HL-60/S4 treated with retinoic acid at 250 ng/mL for 4 days and 3 days (cell line): ENCODE results near the gene ATIC.

Experiments used
- in situ Hi-C: fragments of 300-500 bp; cut with MboI; formaldehyde crosslinking; loops from 2 replicates; pipeline ENCODE4 v1.7.0; 2022; ENCODE audit warnings: low sequenced_read_pairs

ATIC gene

DNA sequence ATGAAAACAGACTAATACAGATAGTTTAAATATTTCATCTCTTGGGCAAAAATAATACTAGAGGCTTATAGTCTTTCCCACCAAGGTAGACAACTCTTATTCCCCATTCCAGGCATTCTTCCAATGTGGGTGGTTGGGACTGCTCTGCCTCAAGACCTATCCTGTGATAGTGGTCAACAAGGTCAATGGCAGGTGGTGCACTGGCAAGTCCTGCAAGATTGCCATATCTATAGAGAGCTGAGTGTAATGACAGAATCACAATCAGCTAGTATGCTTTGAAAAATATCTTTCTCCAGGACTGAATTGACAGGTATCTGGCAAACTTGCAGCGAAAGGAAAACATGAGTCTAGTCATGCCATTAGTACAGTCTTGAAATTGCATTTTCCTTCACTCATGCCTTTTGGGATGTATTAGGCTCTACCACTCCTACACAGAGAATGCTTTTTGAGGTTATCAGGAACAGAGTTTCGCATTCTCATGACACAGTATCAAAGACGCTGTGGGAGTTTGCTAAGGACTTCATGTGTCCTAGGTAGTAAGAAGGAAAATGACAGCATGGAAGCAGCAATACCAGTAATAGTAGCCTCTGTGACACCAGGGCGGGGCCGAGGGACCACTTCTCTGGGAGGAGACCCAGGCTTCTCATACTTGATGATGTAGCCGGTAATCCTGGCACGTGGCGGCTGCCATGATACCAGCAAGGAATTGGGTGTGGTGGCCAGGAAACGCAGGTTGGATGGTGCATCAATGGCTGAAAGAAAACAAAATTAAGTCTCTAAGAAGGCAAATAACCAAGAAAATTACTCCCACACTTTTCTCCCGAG lies 63.0 kb downstream of the ATIC start:
- in situ Hi-C loops: no loop called here

DNA sequence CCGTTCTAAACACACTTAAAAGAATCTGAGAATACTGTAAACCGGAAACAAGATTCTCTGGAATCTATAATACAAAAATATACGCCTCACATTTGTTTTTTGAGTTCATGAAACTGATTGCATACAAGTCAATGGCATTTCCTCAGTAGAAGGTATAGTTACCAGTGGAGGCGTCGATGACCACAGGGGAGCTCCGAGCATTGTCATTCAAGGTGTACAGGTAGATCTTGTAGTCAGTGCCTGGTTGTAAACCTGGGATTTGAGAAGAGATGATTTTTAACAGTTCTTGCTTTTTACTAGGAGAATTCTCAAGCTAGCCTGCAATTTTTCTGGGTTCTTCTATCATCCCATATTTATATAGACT lies 63.6 kb downstream of the ATIC start:
- in situ Hi-C loops: no loop called here

DNA sequence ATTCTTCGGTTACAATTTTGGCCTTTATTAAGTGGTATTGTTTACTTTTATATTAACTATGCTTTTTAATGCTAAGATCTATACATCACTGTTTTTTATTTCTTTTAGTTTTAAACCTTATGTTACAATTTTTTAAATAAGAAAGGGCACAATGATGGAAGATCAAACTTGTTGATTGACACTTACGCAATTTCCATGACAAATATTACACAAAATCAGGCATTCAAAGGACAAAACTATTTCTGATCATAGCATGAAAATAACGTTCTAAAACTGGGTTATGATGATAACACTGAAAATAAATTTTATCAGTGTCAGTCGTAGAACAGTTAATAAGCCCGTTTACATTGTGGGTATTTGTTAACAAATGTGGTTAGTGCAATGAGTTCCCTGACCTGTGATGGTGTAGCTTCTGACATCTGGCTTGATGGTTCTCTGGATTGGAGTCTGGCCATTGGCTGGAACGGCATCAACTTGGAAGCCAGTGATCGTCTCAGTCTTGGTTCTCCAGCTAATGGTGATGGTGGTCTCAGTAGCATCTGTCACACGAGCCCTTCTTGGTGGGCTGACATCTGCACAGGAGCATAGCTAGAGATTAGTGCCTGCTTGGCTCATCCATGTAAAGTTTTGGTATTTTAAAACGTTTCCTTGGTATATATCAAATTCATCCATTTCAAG lies 64.4 kb downstream of the ATIC start:
- in situ Hi-C loops: no loop called here

DNA sequence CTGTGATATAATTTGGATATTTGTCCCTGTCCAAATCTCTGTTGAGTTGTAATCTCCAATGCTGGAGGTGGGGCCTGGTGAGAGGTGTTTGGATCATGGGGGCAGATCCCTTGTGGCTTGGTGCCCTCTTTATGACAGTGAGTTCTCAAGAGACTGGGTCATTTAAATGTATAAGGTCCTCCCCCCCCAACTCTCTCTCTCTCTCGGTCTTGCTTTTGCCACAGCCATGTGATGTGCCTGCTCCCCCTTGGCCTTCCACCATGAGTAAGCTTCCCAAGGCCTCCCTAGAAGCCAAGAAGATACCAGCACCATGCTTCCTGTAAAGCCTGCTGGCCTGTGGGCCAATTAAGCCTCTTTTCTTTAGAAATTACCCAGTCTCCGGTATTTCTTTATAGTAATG lies 65.4 kb downstream of the ATIC start:
- in situ Hi-C loops: no loop called here

DNA sequence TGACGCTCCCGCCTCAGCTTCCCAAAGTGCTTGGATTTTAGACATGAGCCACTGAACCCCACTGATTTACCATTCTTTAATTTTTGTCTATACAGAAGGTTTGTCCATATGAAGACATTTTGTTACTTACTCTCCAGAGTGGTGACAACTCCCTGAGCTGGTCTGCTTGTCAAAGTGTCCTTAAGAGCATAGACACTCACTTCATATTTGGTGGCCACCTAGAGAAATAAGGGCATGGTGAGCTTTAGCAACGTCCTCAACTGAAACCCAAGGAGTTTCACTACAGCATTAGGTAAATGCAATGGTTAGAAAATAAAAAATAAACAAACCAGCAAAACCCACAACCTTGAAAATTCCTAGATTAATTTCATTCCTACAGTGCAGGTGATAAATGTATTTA lies 66.2 kb downstream of the ATIC start:
- in situ Hi-C loops: no loop called here

DNA sequence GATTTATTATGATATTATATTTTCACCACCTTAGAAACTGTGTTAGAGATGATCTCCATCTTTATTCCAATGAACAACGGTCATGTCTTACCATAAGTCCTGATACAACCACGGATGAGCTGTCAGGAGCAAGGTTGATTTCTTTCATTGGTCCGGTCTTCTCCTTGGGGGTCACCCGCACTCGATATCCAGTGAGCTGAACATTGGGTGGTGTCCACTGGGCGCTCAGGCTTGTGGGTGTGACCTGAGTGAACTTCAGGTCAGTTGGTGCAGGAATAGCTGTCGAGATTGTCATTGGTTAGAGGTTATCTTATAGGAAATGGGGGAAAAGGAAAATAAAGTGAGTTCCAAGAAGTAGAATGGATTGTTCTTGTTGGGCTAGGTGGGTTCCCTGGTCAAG lies 67.2 kb downstream of the ATIC start:
- in situ Hi-C loops: no loop called here

DNA sequence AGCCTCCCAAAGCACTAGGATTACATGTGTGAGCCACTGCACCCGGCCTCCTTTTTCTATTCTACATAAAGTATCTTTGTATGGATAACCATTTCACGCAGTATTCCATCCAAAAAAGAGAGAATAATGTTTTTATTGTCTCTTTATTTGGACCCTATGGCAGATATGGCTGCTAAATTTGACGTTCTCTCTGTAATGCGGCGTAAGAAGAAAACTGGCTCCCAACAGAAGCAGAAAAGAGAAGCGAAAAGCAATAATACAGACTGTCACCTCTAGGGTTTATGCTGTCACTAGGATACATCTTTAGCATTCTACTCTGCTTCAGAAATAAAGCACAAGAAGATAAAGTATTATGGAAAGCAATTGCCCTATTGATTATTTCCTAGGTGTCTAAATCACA lies 68.1 kb downstream of the ATIC start:
- in situ Hi-C loops: no loop called here

DNA sequence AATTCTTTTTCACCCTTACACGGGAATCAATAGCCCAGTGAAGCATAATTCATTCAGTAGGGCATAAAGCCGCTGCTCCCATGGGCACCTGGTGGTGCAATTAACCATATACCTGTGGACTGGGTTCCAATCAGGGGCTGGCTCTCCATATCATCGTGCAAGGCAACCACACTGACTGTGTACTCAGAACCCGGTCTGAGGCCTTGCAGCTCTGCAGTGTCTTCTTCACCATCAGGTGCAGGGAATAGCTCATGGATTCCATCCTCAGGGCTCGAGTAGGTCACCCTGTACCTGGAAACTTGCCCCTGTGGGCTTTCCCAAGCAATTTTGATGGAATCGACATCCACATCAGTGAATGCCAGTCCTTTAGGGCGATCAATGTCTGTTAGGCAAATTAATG lies 68.8 kb downstream of the ATIC start:
- in situ Hi-C loops: no loop called here

DNA sequence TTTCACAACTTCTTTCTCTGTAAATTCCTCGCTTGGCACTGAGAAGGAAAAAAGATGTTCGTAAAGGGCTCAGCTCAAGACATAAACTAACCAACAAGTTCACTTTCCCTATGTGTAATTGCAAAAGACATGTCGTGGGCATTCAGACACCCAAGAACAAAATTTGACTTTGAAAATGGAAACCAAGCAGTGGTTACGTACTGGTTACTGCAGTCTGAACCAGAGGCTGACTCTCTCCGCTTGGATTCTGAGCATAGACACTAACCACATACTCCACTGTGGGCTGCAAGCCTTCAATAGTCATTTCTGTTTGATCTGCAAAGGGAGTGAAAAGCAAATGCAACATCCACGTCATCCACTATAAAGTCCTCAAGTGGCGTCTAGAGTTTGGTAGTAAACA lies 70.2 kb downstream of the ATIC start:
- in situ Hi-C loops: no loop called here

DNA sequence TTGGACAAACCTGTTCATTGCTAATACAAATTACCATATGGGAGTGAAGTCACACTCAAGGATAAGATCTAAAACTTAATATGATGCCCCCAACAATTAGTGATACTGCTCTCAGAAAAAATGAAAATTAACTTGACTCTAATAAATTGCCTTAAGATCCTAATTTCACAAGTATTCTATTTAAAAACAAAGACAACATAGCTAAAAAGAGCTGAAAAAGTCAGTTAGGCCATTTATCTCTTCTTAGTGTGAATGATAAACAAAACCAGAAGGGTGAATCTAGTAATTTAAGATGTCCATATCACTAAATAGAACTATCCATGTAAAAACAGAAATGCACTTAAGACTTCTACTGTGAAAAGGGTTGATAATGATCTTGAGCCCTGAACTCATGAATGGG lies 70.6 kb downstream of the ATIC start:
- in situ Hi-C loops: no loop called here

DNA sequence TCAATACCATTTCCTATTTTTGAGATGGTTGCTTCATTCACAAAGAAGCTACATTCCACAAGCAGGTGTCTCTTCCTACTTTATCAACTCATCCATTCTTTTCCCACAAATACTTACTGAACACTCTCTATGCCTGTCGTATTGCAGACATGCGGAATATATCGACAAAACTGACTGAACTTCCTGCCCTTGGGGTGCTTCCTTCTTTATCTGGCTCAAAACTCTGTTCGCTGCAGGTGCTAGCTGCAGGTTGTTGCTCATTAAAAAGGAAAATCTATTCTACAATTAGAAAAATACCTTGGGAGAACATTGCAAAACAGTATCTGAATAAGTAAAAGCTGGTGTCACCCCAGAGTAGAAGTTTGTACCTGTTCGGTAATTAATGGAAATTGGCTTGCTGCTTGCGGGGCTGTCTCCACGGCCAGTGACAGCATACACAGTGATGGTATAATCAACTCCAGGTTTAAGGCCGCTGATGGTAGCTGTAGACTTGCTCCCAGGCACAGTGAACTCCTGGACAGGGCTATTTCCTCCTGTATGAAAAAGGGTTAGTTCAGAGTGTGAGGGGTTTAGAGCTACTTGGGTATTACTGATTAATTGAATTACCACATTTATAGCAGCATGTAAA lies 71.9 kb downstream of the ATIC start:
- in situ Hi-C loops: no loop called here

DNA sequence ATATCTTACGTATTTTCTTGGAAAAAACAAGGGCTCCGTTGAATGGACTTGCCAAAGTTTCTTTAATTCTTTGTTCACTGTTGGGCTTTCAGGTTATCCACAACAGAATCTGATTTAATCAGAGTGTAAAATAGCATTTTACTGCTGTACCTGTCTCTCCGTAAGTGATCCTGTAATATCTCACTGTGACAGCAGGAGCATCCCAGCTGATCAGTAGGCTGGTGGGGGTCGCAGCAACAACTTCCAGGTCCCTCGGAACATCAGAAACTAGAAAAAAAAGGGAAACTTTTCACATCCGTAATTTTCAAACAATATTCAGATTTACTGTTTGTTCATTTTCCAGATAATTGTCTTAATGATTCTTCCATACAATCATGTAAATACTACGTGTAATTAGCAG lies 72.9 kb downstream of the ATIC start:
- in situ Hi-C loops: no loop called here

DNA sequence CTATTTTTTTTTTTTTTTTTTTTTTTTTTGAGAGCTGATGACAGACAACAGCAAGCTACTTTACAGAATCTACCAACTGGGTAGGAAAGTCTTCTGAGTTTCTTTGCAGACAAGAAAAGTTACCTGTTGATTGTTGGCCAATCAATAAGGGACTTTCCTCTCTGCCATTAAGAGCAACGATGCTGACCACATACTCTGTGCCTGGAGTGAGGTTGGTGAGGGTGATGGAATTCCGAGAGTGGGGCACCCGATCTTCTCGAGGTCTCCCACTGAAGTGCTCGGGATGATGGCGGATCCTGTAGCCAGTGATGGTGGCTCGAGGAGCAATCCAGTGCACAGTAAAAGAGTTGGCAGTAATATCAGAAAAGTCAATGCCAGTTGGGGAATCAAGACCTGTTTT lies 74.7 kb downstream of the ATIC start:
- in situ Hi-C loops: no loop called here

DNA sequence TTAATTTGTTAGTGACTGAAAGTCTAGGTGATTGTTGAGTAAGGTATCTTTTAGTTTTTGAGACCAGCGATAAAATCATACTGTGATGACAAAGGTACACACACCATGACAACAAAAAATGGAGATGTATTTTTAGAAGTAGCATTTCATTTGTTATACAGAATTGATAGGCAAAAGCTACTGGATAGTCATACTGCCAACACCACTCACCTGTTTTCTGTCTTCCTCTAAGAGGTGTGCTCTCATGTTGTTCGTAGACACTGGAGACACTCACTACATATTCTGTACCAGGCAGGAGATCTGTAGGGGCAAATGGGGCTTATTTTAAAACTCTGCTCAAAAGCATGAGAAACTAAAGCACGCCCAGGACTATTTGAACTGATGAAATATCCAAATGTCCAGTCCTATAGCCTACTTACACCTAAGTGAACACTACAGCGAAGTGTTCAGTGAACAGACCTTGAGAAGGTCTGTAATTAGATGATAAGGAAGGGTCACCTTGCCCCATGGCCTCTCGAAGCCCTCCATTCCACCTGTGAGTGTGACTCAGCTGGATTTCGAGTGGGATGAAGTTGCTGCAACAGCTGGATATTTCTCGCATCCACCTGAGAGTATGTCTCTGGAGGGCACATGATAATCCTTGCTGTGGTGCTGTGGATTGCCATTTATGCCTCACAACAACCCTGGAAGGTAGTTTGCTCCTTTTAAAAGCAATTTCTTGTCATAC lies 76.3 kb downstream of the ATIC start:
- in situ Hi-C loops: no loop called here

DNA sequence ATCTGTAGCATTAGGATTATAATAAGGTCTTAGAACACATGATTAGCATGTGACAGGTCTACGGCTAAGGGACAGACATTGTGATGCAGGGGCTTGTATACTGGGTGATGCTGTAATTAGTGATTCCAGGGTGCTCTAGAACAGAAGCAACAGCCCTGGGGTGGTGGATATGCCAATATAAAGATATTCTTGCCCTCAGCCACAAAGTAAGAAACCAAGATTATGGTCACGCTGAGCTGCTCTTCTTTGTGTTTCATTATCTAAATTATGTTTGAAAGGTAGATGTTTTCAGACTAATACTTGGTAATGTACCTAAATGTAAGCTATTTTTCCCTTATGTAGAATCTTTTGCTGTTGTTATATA lies 78.7 kb downstream of the ATIC start:
- in situ Hi-C loops: no loop called here

DNA sequence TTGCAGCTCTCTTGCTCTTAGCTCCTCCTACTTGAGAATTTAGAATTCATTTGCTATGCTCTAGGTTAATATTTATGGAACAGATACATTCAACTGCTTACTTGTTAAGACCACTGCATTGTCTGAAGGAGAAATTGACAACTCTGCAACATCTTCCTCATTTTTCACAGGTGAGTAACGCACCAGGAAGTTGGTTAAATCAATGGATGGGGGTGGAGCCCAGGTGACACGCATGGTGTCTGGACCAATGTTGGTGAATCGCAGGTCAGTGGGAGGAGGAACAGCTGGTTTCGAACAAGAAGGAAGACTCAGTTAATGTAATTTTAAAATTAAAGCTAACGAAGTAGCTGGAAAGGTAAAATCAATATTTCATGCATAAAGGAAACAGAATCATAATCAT lies 79.7 kb downstream of the ATIC start:
- in situ Hi-C loops: no loop called here

DNA sequence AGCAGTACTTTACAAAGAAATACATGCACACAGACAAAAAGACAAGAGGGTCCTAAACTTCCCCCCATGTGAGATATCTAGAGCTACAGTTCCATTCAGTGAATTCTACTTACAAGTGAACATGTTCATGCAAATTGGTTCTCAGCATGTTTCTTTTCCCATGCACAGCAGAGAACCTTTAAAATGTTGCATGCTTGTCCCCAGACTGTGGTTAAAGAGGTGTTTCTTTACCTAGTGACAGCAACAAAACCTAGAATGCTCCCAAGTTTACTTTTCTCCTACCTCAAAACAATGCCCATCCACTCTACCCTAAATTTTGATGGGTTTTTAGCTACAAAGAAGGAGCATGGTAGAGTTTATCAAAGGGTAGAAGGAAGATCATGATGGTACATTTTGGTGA lies 80.3 kb downstream of the ATIC start:
- in situ Hi-C loops: no loop called here

DNA sequence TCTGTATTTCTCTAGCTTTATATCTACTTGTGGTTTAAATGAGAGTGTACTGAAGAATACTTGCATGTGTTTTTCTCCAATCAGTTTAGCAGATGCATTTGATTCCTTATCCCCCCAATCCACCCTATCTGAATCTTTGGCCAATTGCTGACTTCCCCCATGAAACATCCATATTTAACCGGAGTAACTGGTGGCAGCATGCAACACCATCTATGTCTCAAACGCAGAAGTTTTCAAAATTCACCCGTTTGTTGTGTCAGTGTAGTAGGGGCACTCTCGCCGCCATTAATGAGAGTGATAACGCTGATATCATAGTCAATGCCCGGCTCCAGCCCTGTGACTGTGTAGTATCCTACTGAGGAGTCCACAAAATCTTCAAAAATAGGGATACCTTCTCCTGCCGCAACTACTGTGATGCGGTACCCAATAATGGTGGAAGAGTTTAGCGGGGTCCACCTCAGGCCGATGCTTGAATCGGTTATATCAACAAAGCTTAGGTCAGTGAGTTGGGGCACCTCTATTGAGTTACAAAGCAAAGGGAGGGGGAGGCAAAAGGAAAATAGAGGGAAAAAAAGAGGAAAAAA lies 80.9 kb downstream of the ATIC start:
- in situ Hi-C loops: no loop called here

DNA sequence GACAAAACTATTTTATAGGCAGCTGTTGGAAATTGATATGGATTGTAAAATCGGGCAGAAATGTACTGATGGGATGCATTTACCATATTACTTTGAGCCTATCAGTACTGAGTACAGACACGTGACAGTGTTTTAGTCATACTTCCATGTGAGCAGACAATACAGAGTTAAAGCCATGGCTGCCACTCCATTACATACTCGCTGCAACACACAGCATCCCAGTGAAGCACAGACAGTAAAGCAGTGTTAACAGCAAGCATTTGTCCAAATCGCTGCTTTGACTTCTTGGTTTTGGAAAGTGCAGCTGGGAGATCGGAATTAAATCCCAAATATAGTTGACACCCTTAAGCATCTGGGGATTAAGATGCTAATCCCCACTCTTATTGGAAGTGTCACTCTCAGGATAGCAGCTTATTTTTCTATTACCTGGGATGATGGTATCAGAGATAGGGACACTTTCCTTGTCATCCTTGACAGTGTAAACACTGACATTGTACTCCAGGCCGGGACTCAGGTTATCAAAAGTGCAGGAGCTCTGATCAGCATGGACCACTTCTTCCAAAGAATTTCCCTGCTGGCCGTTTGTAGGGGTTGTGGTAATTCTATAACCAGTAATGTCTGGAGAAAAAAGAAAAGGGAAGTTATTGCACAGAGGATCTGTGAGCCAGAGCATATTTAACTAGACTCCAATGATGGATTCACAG lies 82.4 kb downstream of the ATIC start:
- in situ Hi-C loops: no loop called here

DNA sequence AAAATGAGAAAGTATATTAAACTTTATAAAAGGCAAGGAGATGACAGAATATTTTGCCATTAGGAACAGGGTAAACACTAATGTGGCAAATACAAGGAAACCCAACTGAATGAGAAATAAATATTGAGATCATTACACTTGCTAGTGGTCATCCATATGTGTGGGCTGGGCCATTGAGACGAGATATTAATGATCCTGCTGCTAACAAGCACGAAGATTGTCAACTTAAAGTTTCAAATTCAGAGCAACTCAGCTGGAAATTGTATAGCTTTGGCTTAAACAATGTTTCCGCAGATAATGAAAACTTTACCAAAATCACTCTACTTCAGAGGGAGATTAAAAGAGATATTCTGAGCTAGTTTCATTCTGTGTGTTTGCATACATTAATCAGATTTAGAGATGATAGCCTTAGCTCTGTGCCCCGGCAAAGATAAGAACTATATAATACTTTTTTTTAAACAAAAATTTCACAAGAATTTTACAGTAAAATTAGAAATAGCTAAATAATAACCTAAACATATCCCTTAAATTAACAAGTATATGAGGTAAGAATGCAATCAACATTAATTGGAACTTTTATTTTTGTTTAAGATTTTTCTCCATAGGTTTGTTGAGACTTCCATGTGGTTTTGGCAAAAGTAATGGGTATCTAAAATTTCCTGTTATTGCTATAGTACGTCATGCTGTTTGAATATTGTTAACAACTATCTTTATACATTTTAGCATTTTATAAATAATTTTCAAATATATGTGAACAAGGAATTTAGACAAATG lies 84.0 kb downstream of the ATIC start:
- in situ Hi-C loops: no loop called here
